Measurements from ENCODE around the gene GPR158.

Gene GPR158

DNA sequence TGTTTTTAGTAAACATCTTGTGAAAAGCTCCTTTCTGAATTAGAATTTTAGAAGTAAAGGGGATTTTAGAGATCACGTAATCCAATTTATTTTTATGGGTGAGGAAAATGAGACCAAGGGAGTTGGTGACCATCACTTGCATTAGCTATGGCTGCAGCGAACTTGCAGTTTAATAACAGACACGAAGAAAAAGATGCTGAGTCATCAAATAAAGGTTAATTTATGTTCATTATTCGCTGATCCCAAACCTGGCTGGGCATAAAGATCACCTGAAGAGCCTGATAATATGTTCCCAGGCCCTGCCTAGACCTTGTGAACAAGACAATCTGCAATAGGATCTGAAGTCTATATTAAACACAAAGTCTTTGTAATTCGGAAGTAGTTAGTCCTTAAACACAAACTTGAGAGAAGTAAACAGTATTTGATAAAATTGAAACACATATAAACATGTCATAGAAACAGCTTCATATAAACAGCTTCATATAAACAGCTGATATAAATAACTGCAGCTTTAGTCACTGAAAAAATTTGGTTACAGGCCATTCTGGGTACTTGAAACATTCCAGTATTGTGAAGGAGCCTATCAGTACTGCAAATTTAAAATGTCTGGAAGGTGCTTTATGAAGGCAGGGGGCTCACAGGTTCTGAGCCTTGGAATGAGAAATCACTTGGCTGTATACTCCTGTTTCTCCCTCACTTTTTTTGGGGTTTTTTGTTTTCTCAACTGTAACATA is 16.5 kb downstream of the GPR158 start:
- TF ChIP-seq, protein P1, sequence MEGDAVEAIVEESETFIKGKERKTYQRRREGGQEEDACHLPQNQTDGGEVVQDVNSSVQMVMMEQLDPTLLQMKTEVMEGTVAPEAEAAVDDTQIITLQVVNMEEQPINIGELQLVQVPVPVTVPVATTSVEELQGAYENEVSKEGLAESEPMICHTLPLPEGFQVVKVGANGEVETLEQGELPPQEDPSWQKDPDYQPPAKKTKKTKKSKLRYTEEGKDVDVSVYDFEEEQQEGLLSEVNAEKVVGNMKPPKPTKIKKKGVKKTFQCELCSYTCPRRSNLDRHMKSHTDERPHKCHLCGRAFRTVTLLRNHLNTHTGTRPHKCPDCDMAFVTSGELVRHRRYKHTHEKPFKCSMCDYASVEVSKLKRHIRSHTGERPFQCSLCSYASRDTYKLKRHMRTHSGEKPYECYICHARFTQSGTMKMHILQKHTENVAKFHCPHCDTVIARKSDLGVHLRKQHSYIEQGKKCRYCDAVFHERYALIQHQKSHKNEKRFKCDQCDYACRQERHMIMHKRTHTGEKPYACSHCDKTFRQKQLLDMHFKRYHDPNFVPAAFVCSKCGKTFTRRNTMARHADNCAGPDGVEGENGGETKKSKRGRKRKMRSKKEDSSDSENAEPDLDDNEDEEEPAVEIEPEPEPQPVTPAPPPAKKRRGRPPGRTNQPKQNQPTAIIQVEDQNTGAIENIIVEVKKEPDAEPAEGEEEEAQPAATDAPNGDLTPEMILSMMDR (IDR thresholded peaks at IDR 0.05; ENCODE audit: insufficient read depth, low read length, missing control alignments): no peak
- DNase-seq (ENCODE audit: low read depth, low spot score): no peak
- POLR2A ChIA-PET: no interaction called here
- H3K4me3 ChIP-seq (ENCODE audit: low read depth, low read length): no peak overlapping the region
- CTCF ChIA-PET: no interaction called here

DNA sequence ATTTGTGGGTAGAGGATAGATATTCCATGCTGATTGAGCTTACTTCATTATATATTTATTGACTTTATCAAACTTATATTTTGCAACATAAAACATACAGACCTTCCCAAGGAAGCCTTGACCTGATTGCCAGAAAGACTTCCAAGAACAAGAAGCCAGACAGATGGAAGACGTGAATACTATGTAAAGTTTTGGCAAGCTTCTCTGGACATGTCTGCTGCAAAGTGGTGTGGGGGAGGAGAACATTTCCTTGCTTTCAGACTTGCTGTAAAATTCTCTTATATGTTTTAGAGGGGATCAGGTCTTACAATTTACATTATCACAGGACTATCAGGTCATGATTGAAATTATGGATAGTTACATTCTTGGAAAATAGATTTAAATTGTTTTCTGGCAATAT is 23.4 kb downstream of the GPR158 start:
- POLR2A ChIA-PET: no interaction called here
- CTCF ChIA-PET: no interaction called here
- DNase-seq (ENCODE audit: low read depth, low spot score): no peak
- no peak overlapping the region for H3K4me3 ChIP-seq (ENCODE audit: low read depth, low read length)
- TF ChIP-seq, protein P1 (IDR thresholded peaks at IDR 0.05; ENCODE audit: insufficient read depth, low read length, missing control alignments): no peak

DNA sequence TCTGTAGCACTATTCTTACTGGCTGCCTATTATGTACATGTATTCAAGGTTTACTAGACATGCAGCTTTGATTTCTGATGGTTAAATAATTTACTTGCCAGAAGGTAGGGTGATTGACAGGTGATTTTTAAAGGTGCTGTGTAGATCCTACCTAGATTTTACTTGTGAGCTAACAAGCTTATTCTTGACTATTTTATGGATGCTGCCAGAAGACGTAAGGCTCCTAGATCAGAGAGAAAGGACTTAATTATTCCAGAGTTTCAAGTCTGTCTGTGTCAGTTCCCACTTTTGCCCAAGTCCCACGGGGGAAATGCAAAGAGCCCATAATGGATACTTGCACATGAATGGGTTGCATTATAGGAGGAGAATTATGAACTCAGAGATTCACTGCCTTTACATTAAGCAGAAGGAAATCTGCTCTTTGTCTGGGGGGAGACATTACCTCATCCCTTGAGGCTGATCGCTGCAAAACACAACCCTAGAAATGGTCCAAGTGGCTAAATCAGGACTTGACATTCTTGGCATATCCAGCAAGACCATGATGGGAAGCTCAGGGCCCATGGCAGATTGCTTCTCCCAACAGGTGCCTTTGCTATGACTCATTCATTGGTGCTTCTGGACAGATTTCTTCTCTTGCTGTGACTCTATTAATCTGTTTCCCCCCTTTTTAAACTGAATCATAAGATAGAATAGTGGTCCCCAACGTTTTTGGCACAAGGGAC is 32.1 kb downstream of the GPR158 start:
- TF ChIP-seq, protein P1 (IDR thresholded peaks at IDR 0.05; ENCODE audit: insufficient read depth, low read length, missing control alignments): no peak
- no peak for DNase-seq (ENCODE audit: low read depth, low spot score)
- H3K4me3 ChIP-seq (ENCODE audit: low read depth, low read length): no peak overlapping the region
- ChIA-PET CTCF (no interaction called here), POLR2A (no interaction called here)

DNA sequence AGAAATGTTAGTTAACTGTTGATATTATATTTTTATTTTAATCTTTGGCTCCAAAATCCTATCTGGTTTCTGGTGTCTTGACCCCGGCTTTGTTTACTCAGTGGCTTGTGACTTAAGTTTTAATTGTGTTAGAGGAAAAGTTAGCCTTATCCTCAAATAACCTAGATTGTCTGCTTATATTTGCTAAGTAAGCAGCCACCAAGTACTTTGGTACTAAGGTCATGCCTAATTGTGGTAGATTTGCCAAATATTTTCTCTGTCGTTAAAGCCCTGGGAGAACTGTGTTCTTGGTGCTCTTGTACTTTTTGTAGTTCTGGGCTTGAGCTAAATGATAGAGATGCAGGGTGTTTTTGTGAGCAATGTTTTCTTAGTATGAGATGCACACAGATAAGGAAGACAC is 34.8 kb downstream of the GPR158 start:
- DNase-seq (ENCODE audit: low read depth, low spot score): no peak
- ChIA-PET CTCF (no interaction called here), POLR2A (no interaction called here)

DNA sequence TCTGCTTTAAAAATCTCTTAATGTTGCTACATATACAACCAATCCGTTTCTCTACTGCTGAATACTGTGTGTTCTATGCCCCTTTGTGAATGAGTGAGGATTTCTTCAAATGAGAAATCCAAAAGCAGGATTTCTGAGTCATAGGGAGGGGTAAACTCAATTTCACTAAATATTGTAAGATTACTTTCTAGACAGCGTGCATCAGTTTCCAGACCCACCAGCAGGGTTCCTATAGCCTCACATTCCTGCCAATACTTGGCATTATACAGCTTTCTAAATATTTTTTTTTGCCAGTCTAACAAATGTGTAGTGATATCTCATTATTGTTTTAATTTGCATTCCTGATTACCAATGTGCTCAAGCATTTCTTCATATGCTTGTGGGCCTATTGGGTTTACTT is 35.5 kb downstream of the GPR158 start:
- DNase-seq (ENCODE audit: low read depth, low spot score): no peak
- POLR2A ChIA-PET: no interaction called here
- H3K4me3 ChIP-seq (ENCODE audit: low read depth, low read length): no peak overlapping the region
- TF ChIP-seq, protein P1 (IDR thresholded peaks at IDR 0.05; ENCODE audit: insufficient read depth, low read length, missing control alignments): no peak
- CTCF ChIA-PET: no interaction called here

More for the DNA sequence above, 34.8 kb downstream of the GPR158 start:
- TF ChIP-seq, protein P1 (IDR thresholded peaks at IDR 0.05; ENCODE audit: insufficient read depth, low read length, missing control alignments): no peak
- no peak overlapping the region for H3K4me3 ChIP-seq (ENCODE audit: low read depth, low read length)

DNA sequence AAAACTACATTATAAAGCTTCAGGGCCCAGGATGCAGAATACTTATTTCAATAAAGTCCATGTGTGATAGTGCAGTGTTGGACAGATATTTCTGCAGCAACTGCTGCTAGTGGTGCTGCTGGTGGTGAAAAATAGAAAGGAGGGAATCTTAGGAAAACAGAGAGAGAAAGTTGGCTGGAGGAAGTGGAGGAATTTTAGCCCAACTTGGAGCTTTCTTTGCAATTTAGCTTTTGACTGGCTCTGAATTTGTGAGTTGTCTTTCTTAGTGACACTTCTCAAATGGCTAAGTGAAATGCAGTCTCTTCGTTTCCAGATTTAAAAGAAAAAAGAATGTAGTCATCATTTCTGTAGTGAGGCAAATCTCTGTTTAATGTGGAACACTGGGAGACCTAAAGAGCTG is 45.4 kb downstream of the GPR158 start:
- DNase-seq (ENCODE audit: low read depth, low spot score): no peak
- no peak overlapping the region for H3K4me3 ChIP-seq (ENCODE audit: low read depth, low read length)
- ChIA-PET CTCF (no interaction called here), POLR2A (no interaction called here)
- TF ChIP-seq, protein P1 (IDR thresholded peaks at IDR 0.05; ENCODE audit: insufficient read depth, low read length, missing control alignments): no peak

Data from AG04449 (cell line).